ENCODE data around the gene ALOXE3.

Gene ALOXE3

GRCh38 chr17:8154608-8155155 is 36.4 kb upstream of the ALOXE3 start:
- DNase-seq (ENCODE audit: low read depth in 2 of 3, low spot score in 1 of 3) = no peak

- DNase-seq (ENCODE audit: low read depth in 2 of 3, low spot score in 1 of 3) = peak; percentile 85 to 91 (median 89)
These were observed 35.8 kb upstream of the ALOXE3 start for GRCh38 chr17:8153957-8154607.

GRCh38 chr17:8153525-8153956 is 35.2 kb upstream of the ALOXE3 start:
- DNase-seq (ENCODE audit: low read depth in 2 of 3, low spot score in 1 of 3) = peak in 1 of 3 donors; percentile 56

GRCh38 chr17:8153031-8153451 is 34.7 kb upstream of the ALOXE3 start:
- no peak for DNase-seq (ENCODE audit: low read depth in 2 of 3, low spot score in 1 of 3)

GRCh38 chr17:8152112-8152775 is 33.9 kb upstream of the ALOXE3 start, which contains the start of gene PER1:
Gene PER1, minus strand, starts transcription at chr17:8152404. Its CDS starts 1,698 bp downstream, at chr17:8150706.
- peak; percentile 85 to 91 (median 86) for DNase-seq (ENCODE audit: low read depth in 2 of 3, low spot score in 1 of 3)

- DNase-seq (ENCODE audit: low read depth in 2 of 3, low spot score in 1 of 3) = no peak
These were observed 33.4 kb upstream of the ALOXE3 start for GRCh38 chr17:8151641-8152111.

- DNase-seq (ENCODE audit: low read depth in 2 of 3, low spot score in 1 of 3) = peak; percentile 66 to 85 (median 76)
These were observed 32.9 kb upstream of the ALOXE3 start for GRCh38 chr17:8151120-8151640.

- no peak for DNase-seq (ENCODE audit: low read depth in 2 of 3, low spot score in 1 of 3)
These were observed 32.1 kb upstream of the ALOXE3 start for GRCh38 chr17:8150194-8151119.

GRCh38 chr17:8149419-8150193 is 31.3 kb upstream of the ALOXE3 start:
- no peak for DNase-seq (ENCODE audit: low read depth in 2 of 3, low spot score in 1 of 3)

- no peak for DNase-seq (ENCODE audit: low read depth in 2 of 3, low spot score in 1 of 3)
These were observed 30.2 kb upstream of the ALOXE3 start for GRCh38 chr17:8148560-8148959.

- no peak for DNase-seq (ENCODE audit: low read depth in 2 of 3, low spot score in 1 of 3)
These were observed 29.6 kb upstream of the ALOXE3 start for GRCh38 chr17:8147805-8148404.

- no peak for DNase-seq (ENCODE audit: low read depth in 2 of 3, low spot score in 1 of 3)
These were observed 29.0 kb upstream of the ALOXE3 start for GRCh38 chr17:8147141-8147804.

GRCh38 chr17:8146381-8147140 is 28.2 kb upstream of the ALOXE3 start:
- no peak for DNase-seq (ENCODE audit: low read depth in 2 of 3, low spot score in 1 of 3)

- DNase-seq (ENCODE audit: low read depth in 2 of 3, low spot score in 1 of 3) = no peak
These were observed 27.5 kb upstream of the ALOXE3 start for GRCh38 chr17:8145811-8146210.

- DNase-seq (ENCODE audit: low read depth in 2 of 3, low spot score in 1 of 3) = no peak
These were observed 26.3 kb upstream of the ALOXE3 start for GRCh38 chr17:8144401-8145231.

- DNase-seq (ENCODE audit: low read depth in 2 of 3, low spot score in 1 of 3) = no peak
These were observed 25.5 kb upstream of the ALOXE3 start for GRCh38 chr17:8143581-8144400.
